ENCODE data around the gene CACNG4.
A peak's percentile ranks its signal among the peaks of the same experiment; 100 is the strongest.
"Not testable (repeated sequence)": the region's sequence is repeated elsewhere in the genome, so short reads cannot be mapped to it uniquely, and the experiment has no call there.

Gene CACNG4

DNA sequence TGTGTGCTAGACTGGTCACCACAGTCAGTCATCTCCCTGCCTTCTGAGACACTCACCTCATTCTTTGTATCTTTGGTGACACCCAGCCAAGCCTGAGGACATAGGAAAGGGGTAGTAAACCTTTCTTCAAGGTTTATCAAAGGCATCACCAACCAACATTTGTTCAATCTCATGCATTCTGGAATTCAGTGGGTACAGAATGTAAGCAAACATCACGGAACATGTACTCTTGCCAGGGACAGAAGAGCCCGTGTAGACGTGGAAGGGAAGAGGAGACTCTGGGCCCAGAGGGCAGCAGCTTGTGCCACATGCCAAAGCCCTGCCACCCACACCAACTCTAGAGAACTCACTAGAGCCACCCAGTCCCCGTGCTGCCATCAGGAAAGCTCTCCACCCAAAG, 4.4 kb downstream of the CACNG4 start:
- TF ChIP-seq, protein P1, sequence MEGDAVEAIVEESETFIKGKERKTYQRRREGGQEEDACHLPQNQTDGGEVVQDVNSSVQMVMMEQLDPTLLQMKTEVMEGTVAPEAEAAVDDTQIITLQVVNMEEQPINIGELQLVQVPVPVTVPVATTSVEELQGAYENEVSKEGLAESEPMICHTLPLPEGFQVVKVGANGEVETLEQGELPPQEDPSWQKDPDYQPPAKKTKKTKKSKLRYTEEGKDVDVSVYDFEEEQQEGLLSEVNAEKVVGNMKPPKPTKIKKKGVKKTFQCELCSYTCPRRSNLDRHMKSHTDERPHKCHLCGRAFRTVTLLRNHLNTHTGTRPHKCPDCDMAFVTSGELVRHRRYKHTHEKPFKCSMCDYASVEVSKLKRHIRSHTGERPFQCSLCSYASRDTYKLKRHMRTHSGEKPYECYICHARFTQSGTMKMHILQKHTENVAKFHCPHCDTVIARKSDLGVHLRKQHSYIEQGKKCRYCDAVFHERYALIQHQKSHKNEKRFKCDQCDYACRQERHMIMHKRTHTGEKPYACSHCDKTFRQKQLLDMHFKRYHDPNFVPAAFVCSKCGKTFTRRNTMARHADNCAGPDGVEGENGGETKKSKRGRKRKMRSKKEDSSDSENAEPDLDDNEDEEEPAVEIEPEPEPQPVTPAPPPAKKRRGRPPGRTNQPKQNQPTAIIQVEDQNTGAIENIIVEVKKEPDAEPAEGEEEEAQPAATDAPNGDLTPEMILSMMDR (IDR thresholded peaks at IDR 0.05; ENCODE audit: low read depth, low read length) = no peak
- DNase-seq = no peak
- Histone ChIP-seq H3K9me3 (no peaks in the 10 kb centered on the region), H3K27me3 (no peaks in the 10 kb centered on the region), H3K36me3 (peaks cover 10% of the 10 kb centered on the region), H3K4me1 (peaks cover 57% of the 10 kb centered on the region), H3K4me3 (ENCODE audit: low read depth, low read length) (no peak overlapping the region)

DNA sequence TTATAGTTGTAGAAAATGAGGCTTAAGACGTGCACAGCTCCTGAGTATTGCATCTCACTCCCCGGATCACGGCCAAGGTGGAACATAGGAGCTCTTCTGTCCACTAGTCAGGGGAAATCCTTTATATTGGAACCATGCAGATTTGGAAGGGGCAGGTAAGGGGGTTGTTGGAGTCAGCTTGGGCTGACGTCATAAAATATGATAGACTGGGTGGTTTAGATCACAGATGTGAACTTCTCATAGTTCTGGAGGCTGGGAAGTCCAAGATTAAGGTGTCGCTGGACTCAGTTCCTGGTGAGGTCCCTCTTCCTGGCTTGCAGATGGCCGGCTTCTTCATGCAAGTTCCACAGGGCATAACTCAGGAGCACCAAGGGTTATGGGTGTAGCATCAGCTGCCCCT, 5.6 kb downstream of the CACNG4 start:
- H3K4me3 ChIP-seq (ENCODE audit: low read depth, low read length) = no peak overlapping the region
- no peak for DNase-seq
- TF ChIP-seq, protein P1 (IDR thresholded peaks at IDR 0.05; ENCODE audit: low read depth, low read length) = no peak
- H3K36me3 ChIP-seq = peaks cover 12% of the 10 kb centered on the region
- peaks cover 60% of the 10 kb centered on the region for H3K4me1 ChIP-seq
- no peaks in the 10 kb centered on the region for H3K27me3 ChIP-seq
- no peaks in the 10 kb centered on the region for H3K9me3 ChIP-seq

GRCh38 chr17:66970797-66971196, 6.3 kb downstream of the CACNG4 start:
- H3K36me3 ChIP-seq = peaks cover 14% of the 10 kb centered on the region
- H3K9me3 ChIP-seq = no peaks in the 10 kb centered on the region
- no peak for DNase-seq
- H3K27me3 ChIP-seq = no peaks in the 10 kb centered on the region
- TF ChIP-seq, protein P1 (IDR thresholded peaks at IDR 0.05; ENCODE audit: low read depth, low read length) = no peak
- H3K4me3 ChIP-seq (ENCODE audit: low read depth, low read length) = no peak overlapping the region
- H3K4me1 ChIP-seq = peaks cover 64% of the 10 kb centered on the region

DNA sequence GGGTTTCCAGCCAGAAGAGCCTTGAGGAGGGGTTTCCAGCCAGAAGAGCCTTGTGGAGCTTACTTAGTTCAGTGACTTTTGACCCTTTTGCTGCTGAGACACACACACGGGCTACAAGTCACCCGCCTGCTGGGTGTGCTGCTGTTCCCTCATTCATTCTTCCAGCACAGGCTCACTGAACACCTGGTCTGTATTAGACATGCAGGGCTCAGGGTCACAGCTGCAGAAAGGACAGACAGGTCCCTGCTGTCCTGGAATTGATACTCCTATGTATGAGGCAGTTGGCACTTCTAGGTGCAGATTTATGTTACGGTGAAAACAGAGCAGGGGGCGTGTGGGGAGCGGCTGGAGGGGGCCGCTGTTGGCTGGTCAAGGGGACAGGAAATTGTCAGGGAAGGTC, 6.8 kb downstream of the CACNG4 start:
- H3K4me3 ChIP-seq (ENCODE audit: low read depth, low read length) = peak overlapping the region; percentile 14; the same call in 1 of the 2 replicates
- H3K27me3 ChIP-seq = no peaks in the 10 kb centered on the region
- H3K4me1 ChIP-seq = peaks cover 61% of the 10 kb centered on the region
- peak; percentile 75 for DNase-seq
- TF ChIP-seq, protein P1 (IDR thresholded peaks at IDR 0.05; ENCODE audit: low read depth, low read length) = peak; percentile 30; the same call in 1 of the 2 replicates
- H3K9me3 ChIP-seq = no peaks in the 10 kb centered on the region
- peaks cover 14% of the 10 kb centered on the region for H3K36me3 ChIP-seq

DNA sequence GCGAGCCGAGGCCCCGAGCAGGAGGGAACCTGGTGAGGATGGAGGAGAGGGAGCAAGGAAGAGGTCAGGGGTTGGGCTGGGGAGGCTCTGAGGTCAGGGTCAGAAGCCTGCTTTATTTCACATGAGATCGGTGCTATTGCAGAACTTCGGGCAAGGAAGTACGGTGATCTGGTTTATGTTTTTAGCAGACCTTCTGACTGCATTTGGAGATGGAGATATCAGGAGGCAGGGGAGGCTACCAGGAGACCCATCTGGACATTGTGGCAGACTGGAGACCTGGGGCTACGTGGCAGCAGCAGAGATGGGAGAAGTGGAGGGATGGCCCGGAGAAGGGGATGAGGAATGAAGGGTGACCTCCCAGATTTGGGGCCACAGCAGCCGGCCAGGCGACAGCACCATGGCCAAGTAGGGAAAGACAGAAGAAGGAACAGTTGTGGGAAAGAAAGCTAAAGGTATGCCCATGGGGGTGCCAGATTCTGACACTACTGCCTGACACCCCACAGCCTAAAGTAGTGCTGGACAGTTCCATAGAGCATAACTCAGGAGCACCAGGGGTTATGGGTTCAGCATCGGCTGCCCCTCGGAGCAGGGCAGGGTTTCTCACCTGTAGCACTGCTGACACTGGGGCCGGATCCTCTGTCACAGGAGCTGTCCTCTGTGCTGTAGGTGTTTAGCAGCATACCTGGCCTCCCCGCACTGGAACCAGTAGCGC, 7.4 kb downstream of the CACNG4 start:
- TF ChIP-seq, protein P1 (IDR thresholded peaks at IDR 0.05; ENCODE audit: low read depth, low read length) = no peak
- Histone ChIP-seq H3K4me1 (peaks cover 59% of the 10 kb centered on the region), H3K4me3 (ENCODE audit: low read depth, low read length) (peak overlapping the region; percentile 14; the same call in 1 of the 2 replicates), H3K27me3 (no peaks in the 10 kb centered on the region), H3K36me3 (peaks cover 10% of the 10 kb centered on the region), H3K9me3 (no peaks in the 10 kb centered on the region)
- DNase-seq = peak; percentile 68

GRCh38 chr17:66972442-66972830, 7.9 kb downstream of the CACNG4 start:
- peaks cover 54% of the 10 kb centered on the region for H3K4me1 ChIP-seq
- H3K36me3 ChIP-seq; H3K27me3 ChIP-seq; H3K4me3 ChIP-seq (ENCODE audit: low read depth, low read length); DNase-seq; H3K9me3 ChIP-seq: not testable (repeated sequence)

Measured in BE2C (cell line).